MM.1S (cell line): ENCODE results near the gene ERVMER34-1.

ENCODE experiments used
- DNase-seq: peaks from one replicate; pipeline ENCODE4 v3.0.0-alpha.2; 2015
- H2AFZ ChIP-seq: fragments of 300-600 bp; sonication (generic); 2 replicates; pipeline ENCODE4 v1.6.0; 2016; ENCODE audit warnings: antibody characterized with exemption, low read length
- H3F3A ChIP-seq: fragments of 300-600 bp; sonication (generic); 2 replicates; pipeline ENCODE4 v1.6.1; 2016; ENCODE audit warnings: mild to moderate bottlenecking, antibody characterized with exemption, low read length, moderate library complexity, mixed read lengths; ENCODE audit not compliant: insufficient read depth
- H3K27ac ChIP-seq: fragments of 300-600 bp; sonication (generic); 2 replicates; pipeline ENCODE4 v1.5.1; 2016; ENCODE audit warnings: mild to moderate bottlenecking, low read length
- H3K27me3 ChIP-seq: fragments of 300-600 bp; sonication (generic); replicated peaks from 2 replicates; pipeline ENCODE4 v1.6.0; 2016; ENCODE audit warnings: low read length; ENCODE audit not compliant: insufficient read depth
- H3K36me3 ChIP-seq: fragments of 300-600 bp; sonication (generic); replicated peaks from 2 replicates; pipeline ENCODE4 v1.6.1; 2016; ENCODE audit warnings: mild to moderate bottlenecking, low read length, mixed read lengths; ENCODE audit not compliant: insufficient read depth
- H3K4me1 ChIP-seq: fragments of 300-600 bp; sonication (generic); 2 replicates; pipeline ENCODE4 v1.6.1; 2016; ENCODE audit warnings: low read length, mixed read lengths
- H3K4me2 ChIP-seq: fragments of 300-600 bp; sonication (generic); 2 replicates; pipeline ENCODE4 v1.6.0; 2016; ENCODE audit warnings: low read depth, low read length
- H3K4me3 ChIP-seq: fragments of 300-600 bp; sonication (generic); 2 replicates; pipeline ENCODE4 v1.5.1; 2016; ENCODE audit warnings: low read length, mixed read lengths
- H3K79me2 ChIP-seq: fragments of 300-600 bp; sonication (generic); 2 replicates; pipeline ENCODE4 v1.6.1; 2016; ENCODE audit warnings: mixed run types, low read length, mixed read lengths
- H3K9ac ChIP-seq: fragments of 300-600 bp; sonication (generic); 2 replicates; pipeline ENCODE4 v1.6.1; 2016; ENCODE audit warnings: low read length, mixed read lengths
- H3K9me2 ChIP-seq: fragments of 300-600 bp; sonication (generic); replicated peaks from 2 replicates; pipeline ENCODE4 v1.6.1; 2016; ENCODE audit warnings: mild to moderate bottlenecking, low read length, mixed read lengths; ENCODE audit not compliant: insufficient read depth
- H3K9me3 ChIP-seq: fragments of 300-600 bp; sonication (generic); replicated peaks from 2 replicates; pipeline ENCODE4 v1.6.1; 2016; ENCODE audit warnings: mild to moderate bottlenecking, low read length, mixed read lengths; ENCODE audit not compliant: insufficient read depth
- H4K20me1 ChIP-seq: fragments of 300-600 bp; sonication (generic); 2 replicates; pipeline ENCODE4 v1.6.1; 2016; ENCODE audit warnings: mild to moderate bottlenecking, low read length, moderate library complexity, mixed read lengths; ENCODE audit not compliant: insufficient read depth
- EZH2 ChIP-seq: fragments of 300-600 bp; sonication (generic); optimal IDR thresholded peaks from 2 replicates; pipeline ENCODE3; 2017; ENCODE audit warnings: low read depth, mild to moderate bottlenecking, antibody characterized with exemption, low read length, mixed read lengths
- EZH2phosphoT487 ChIP-seq: fragments of 300-600 bp; sonication (generic); IDR thresholded peaks from 2 replicates; pipeline ENCODE4 v1.6.1; 2018; ENCODE audit warnings: antibody characterized with exemption, low read length
- TF ChIP-seq, protein P1 (sequence below): fragments of 300-600 bp; sonication (generic); IDR thresholded peaks from 2 replicates; pipeline ENCODE4 v1.5.1; 2016; ENCODE audit warnings: antibody characterized with exemption, low read length, mixed read lengths

The ERVMER34-1 gene

DNA sequence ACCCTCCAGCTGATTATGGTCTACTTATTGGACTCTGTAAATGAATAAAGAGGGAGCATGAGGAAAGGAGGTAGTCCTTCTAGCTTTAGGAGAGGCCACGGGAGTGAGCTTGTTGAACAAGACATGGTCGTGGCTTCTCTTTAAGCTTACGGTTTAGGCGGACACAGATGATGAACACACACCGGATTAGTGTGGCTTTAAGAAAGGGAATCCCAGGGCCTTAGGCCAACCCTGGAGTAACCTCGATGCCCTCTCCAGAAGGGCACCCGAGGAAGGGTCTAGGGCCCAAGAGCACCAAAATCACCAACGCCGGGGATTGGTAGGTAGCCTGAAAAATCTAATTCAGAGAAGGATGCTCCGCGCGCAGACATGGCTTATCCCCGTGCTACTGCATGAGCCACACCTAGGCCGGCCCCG, 39.4 kb downstream of the ERVMER34-1 start:
- Histone ChIP-seq H3K4me1 (peaks cover 21% of the 10 kb centered on the region; the same call in 1 of the 2 replicates), H3F3A (peaks cover 39% of the 10 kb centered on the region), H3K27ac (peak overlapping the region; percentile 8; the same call in 1 of the 2 replicates), H3K36me3 (peaks cover 18% of the 10 kb centered on the region), H3K27me3 (no peaks in the 10 kb centered on the region), H3K79me2 (peaks cover 27% of the 10 kb centered on the region), H3K9me2 (no peaks in the 10 kb centered on the region), H4K20me1 (no peaks in the 10 kb centered on the region), H2AFZ (peak overlapping the region; percentile 68), H3K4me2 (peak overlapping the region; percentile 54), H3K9me3 (no peaks in the 10 kb centered on the region), H3K4me3 (peak overlapping the region; percentile 42), H3K9ac (no peak overlapping the region)
- TF ChIP-seq, protein P1, sequence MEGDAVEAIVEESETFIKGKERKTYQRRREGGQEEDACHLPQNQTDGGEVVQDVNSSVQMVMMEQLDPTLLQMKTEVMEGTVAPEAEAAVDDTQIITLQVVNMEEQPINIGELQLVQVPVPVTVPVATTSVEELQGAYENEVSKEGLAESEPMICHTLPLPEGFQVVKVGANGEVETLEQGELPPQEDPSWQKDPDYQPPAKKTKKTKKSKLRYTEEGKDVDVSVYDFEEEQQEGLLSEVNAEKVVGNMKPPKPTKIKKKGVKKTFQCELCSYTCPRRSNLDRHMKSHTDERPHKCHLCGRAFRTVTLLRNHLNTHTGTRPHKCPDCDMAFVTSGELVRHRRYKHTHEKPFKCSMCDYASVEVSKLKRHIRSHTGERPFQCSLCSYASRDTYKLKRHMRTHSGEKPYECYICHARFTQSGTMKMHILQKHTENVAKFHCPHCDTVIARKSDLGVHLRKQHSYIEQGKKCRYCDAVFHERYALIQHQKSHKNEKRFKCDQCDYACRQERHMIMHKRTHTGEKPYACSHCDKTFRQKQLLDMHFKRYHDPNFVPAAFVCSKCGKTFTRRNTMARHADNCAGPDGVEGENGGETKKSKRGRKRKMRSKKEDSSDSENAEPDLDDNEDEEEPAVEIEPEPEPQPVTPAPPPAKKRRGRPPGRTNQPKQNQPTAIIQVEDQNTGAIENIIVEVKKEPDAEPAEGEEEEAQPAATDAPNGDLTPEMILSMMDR: no peak
- TF ChIP-seq EZH2 (no peak), EZH2phosphoT487 (no peak)
- no peak for DNase-seq

DNA sequence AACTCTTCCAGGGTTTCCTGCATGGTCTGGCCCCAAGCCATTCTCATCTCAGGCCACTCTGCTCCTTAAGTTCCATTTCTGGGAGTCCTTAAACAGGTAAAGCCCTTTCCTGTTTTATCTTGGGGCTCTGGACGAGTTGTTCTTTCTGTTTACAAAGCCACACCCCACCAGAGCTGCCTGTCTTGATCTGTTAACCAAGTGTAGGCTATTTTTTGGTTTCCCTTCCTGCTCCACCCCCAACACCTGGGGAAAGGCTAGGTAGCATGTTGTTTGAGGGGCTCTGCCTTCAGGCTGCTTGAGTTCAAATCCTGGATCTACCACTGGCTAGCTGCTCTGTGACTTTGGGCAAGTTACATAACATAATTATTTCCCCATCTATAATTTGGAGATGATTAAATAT, 40.0 kb downstream of the ERVMER34-1 start:
- Histone ChIP-seq H3K4me3 (peak overlapping the region; percentile 42; the same call in 1 of the 2 replicates), H3K27me3 (no peaks in the 10 kb centered on the region), H3K9ac (no peak overlapping the region), H3K9me2 (no peaks in the 10 kb centered on the region), H3K4me1 (peaks cover 21% of the 10 kb centered on the region; the same call in 1 of the 2 replicates), H3K36me3 (peaks cover 16% of the 10 kb centered on the region), H3K79me2 (peaks cover 27% of the 10 kb centered on the region), H3K4me2 (peak overlapping the region; percentile 54), H4K20me1 (no peaks in the 10 kb centered on the region), H3F3A (peaks cover 33% of the 10 kb centered on the region), H3K9me3 (no peaks in the 10 kb centered on the region), H3K27ac (no peak overlapping the region), H2AFZ (peak overlapping the region; percentile 68)
- TF ChIP-seq EZH2 (no peak), EZH2phosphoT487 (no peak)
- TF ChIP-seq, protein P1: no peak
- peak; percentile 42 for DNase-seq

DNA sequence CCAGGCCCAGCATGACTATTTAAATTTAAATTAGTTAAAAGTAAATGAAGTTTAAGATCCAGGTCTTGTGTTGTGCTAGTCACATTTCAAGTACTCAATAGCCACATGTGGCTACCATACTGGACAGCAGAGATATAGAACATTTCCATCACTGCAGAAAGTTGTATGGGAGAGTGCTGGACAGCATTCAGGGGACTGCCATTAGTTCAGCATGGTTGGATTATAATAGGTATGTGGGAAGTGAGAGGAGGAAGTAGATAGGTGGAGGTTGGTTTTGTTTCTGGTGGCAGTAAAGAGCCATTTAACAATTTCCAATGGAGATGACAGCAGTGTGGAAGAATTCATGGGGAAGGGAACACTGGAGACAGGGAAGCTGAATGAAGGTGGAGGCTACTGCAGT, 42.1 kb downstream of the ERVMER34-1 start:
- H3K4me2 ChIP-seq: no peak overlapping the region
- H3K4me1 ChIP-seq: peaks cover 17% of the 10 kb centered on the region; the same call in 1 of the 2 replicates
- peaks cover 6% of the 10 kb centered on the region for H3K36me3 ChIP-seq
- H3K9ac ChIP-seq: no peak overlapping the region
- H2AFZ ChIP-seq: no peak overlapping the region
- no peaks in the 10 kb centered on the region for H4K20me1 ChIP-seq
- H3K9me3 ChIP-seq: no peaks in the 10 kb centered on the region
- no peak overlapping the region for H3K27ac ChIP-seq
- no peak for DNase-seq
- no peaks in the 10 kb centered on the region for H3K9me2 ChIP-seq
- no peaks in the 10 kb centered on the region for H3K27me3 ChIP-seq
- peaks cover 14% of the 10 kb centered on the region for H3F3A ChIP-seq
- peaks cover 17% of the 10 kb centered on the region for H3K79me2 ChIP-seq
- H3K4me3 ChIP-seq: no peak overlapping the region
- TF ChIP-seq, protein P1: no peak
- no peak for TF ChIP-seq EZH2
- no peak for TF ChIP-seq EZH2phosphoT487
